SHP77 treated with DMSO at 0.1 percent for 48 hours (cell line): ENCODE data around the gene PPP6R3.
"Not testable (repeated sequence)": the region's sequence is repeated elsewhere in the genome, so short reads cannot be mapped to it uniquely, and the experiment has no call there.

Experiments
- DNase-seq: peaks from one replicate; lab custom pipeline; 2025; lab: John Stamatoyannopoulos, UW

PPP6R3 gene

GRCh38 chr11:68436162-68436888, 24.2 kb upstream of the PPP6R3 start:
- no peak for DNase-seq

- DNase-seq: no peak
Observed at GRCh38 chr11:68436985-68437926, 23.3 kb upstream of the PPP6R3 start.

- no peak for DNase-seq
Observed at GRCh38 chr11:68437927-68438657, 22.5 kb upstream of the PPP6R3 start.

GRCh38 chr11:68438658-68439259, 21.8 kb upstream of the PPP6R3 start:
- no peak for DNase-seq

GRCh38 chr11:68439355-68440065, 21.0 kb upstream of the PPP6R3 start:
- no peak for DNase-seq

GRCh38 chr11:68440224-68440623, 20.3 kb upstream of the PPP6R3 start:
- no peak for DNase-seq

- no peak for DNase-seq
Observed at GRCh38 chr11:68441466-68442230, 18.9 kb upstream of the PPP6R3 start.

GRCh38 chr11:68442433-68442832, 18.1 kb upstream of the PPP6R3 start:
- no peak for DNase-seq

GRCh38 chr11:68444566-68444965, 16.0 kb upstream of the PPP6R3 start:
- no peak for DNase-seq

GRCh38 chr11:68445531-68446035, 15.0 kb upstream of the PPP6R3 start:
- DNase-seq: no peak

GRCh38 chr11:68446046-68446725, 14.4 kb upstream of the PPP6R3 start:
- no peak for DNase-seq

- DNase-seq: no peak
Observed at GRCh38 chr11:68447015-68447801, 13.3 kb upstream of the PPP6R3 start.

GRCh38 chr11:68447914-68448313, 12.6 kb upstream of the PPP6R3 start:
- not testable (repeated sequence) for DNase-seq

GRCh38 chr11:68448604-68449011, 11.9 kb upstream of the PPP6R3 start:
- no peak for DNase-seq

- DNase-seq: no peak
Observed at GRCh38 chr11:68449951-68450350, 10.6 kb upstream of the PPP6R3 start.

- no peak for DNase-seq
Observed at GRCh38 chr11:68450711-68451110, 9.8 kb upstream of the PPP6R3 start.

GRCh38 chr11:68454767-68455166, 5.8 kb upstream of the PPP6R3 start:
- DNase-seq: no peak

GRCh38 chr11:68455485-68455884, 5.1 kb upstream of the PPP6R3 start:
- DNase-seq: no peak
